IMR-90 (cell line): ENCODE data around the gene AKAP1. TPM values are rescaled to one million over a fixed set of nuclear protein-coding genes. Genes with fewer than 3 reads are reported as not detected.

Experiments used
- ATAC-seq: fragments of 200-7000 bp; cut with Tn5 transposase; 2 replicates; pipeline ENCODE4 v1.9.1; 2020; ENCODE audit warnings: low read depth, mild to moderate bottlenecking, moderate library complexity
- BruUV-seq: library from RNA; stranded (reverse); fragments of 400-500 nt; replicated peaks from 2 replicates; lab custom pipeline; 2021; lab: Mats Ljungman, UMichigan
- CTCF ChIA-PET: fragments of 300-600 bp; formaldehyde crosslinking; extraction: SDS; loops from one replicate; lab custom pipeline; 2021; ENCODE audit warnings: antibody characterized with exemption; lab: Yijun Ruan, JAX
- POLR2A ChIA-PET: fragments of 300-600 bp; sonication (Branson Sonifier 250); formaldehyde crosslinking; loops from one replicate; lab custom pipeline; 2022; ENCODE audit warnings: antibody characterized with exemption; ENCODE audit not compliant: unreplicated experiment; lab: Charles Lee
- DNase-seq: peaks from one replicate; pipeline ENCODE4 v3.0.0; 2013
- H2AFZ ChIP-seq: replicated peaks from 2 replicates; pipeline ENCODE3; 2013; ENCODE audit warnings: low read length, mild to moderate bottlenecking; ENCODE audit not compliant: poor library complexity
- H2AK5ac ChIP-seq: 2 replicates; pipeline ENCODE4 v1.6.1; 2013; ENCODE audit warnings: low read depth, low read length, inconsistent platforms
- H2AK9ac ChIP-seq: replicated peaks from 2 replicates; pipeline ENCODE3; 2013; ENCODE audit warnings: mild to moderate bottlenecking, low read depth, low read length, moderate library complexity; ENCODE audit not compliant: poor library complexity
- H2BK120ac ChIP-seq: 2 replicates; pipeline ENCODE4 v1.6.1; 2013; ENCODE audit warnings: low read depth, low read length, inconsistent platforms
- H2BK15ac ChIP-seq: 3 replicates; pipeline ENCODE4 v1.6.1; 2013; ENCODE audit warnings: low read depth, low read length, inconsistent platforms
- H2BK20ac ChIP-seq: 2 replicates; pipeline ENCODE4 v1.6.1; 2013; ENCODE audit warnings: low read depth, mild to moderate bottlenecking, inconsistent platforms, low read length, moderate library complexity
- H2BK5ac ChIP-seq: 2 replicates; pipeline ENCODE4 v1.6.1; 2013; ENCODE audit warnings: mild to moderate bottlenecking, low read depth, low read length, inconsistent platforms; ENCODE audit not compliant: poor library complexity, severe bottlenecking
- H3K14ac ChIP-seq: replicated peaks from 2 replicates; pipeline ENCODE4 v1.6.1; 2013; ENCODE audit warnings: low read depth, low read length, inconsistent platforms
- H3K18ac ChIP-seq: 2 replicates; pipeline ENCODE4 v1.6.1; 2013; ENCODE audit warnings: low read depth, low read length, control low read depth
- H3K23ac ChIP-seq: 2 replicates; pipeline ENCODE4 v1.6.1; 2013; ENCODE audit warnings: low read depth, low read length, inconsistent platforms
- H3K27ac ChIP-seq: 2 replicates; pipeline ENCODE4 v1.5.1; 2013; ENCODE audit warnings: mild to moderate bottlenecking, control low read depth, low read length; ENCODE audit not compliant: insufficient read depth
- H3K27me3 ChIP-seq: 2 replicates; pipeline ENCODE4 v1.6.1; 2013; ENCODE audit warnings: low read length; ENCODE audit not compliant: control insufficient read depth, insufficient read depth
- H3K36me3 ChIP-seq: 2 replicates; pipeline ENCODE4 v1.6.1; 2013; ENCODE audit warnings: low read length, mixed read lengths; ENCODE audit not compliant: control insufficient read depth, insufficient read depth
- H3K4ac ChIP-seq: 2 replicates; pipeline ENCODE4 v1.6.1; 2013; ENCODE audit warnings: low read depth, low read length, inconsistent platforms
- H3K4me1 ChIP-seq: 2 replicates; pipeline ENCODE4 v1.6.1; 2013; ENCODE audit warnings: low read length, mixed read lengths; ENCODE audit not compliant: control insufficient read depth, insufficient read depth
- H3K4me2 ChIP-seq: 2 replicates; pipeline ENCODE4 v1.6.1; 2013; ENCODE audit warnings: low read depth, mild to moderate bottlenecking, control low read depth, low read length, moderate library complexity
- H3K4me3 ChIP-seq: 2 replicates; pipeline ENCODE4 v1.5.1; 2013; ENCODE audit warnings: low read depth, mild to moderate bottlenecking, control low read depth, low read length, moderate library complexity; ENCODE audit not compliant: insufficient read depth
- H3K56ac ChIP-seq: 2 replicates; pipeline ENCODE4 v1.6.1; 2013; ENCODE audit warnings: low read length, inconsistent platforms; ENCODE audit not compliant: insufficient read depth; ENCODE audit errors: extremely low read depth
- H3K79me1 ChIP-seq, 2 experiments: 2 replicates each; pipeline ENCODE4 v1.6.1; 2013; ENCODE audit warnings: low read length in 2 of 2, inconsistent platforms in 1 of 2, low read depth in 1 of 2
- H3K9ac ChIP-seq: 2 replicates; pipeline ENCODE4 v1.6.1; 2013; ENCODE audit warnings: low read depth, low read length, control low read depth
- H3K9me1 ChIP-seq: 2 replicates; pipeline ENCODE4 v1.6.1; 2013; ENCODE audit warnings: low read length, inconsistent platforms; ENCODE audit not compliant: insufficient read depth
- H3K9me3 ChIP-seq: 2 replicates; pipeline ENCODE4 v1.6.1; 2013; ENCODE audit warnings: low read length; ENCODE audit not compliant: control insufficient read depth, insufficient read depth
- H4K20me1 ChIP-seq: 2 replicates; pipeline ENCODE4 v1.6.1; 2013; ENCODE audit warnings: low read length, inconsistent platforms; ENCODE audit not compliant: insufficient read depth
- H4K5ac ChIP-seq: 2 replicates; pipeline ENCODE4 v1.6.1; 2013; ENCODE audit warnings: mild to moderate bottlenecking, low read depth, low read length, control low read depth
- H4K8ac ChIP-seq, 2 experiments: 2 replicates each; pipeline ENCODE4 v1.6.1; 2013; ENCODE audit warnings: low read depth in 2 of 2, low read length in 2 of 2, control low read depth in 1 of 2, inconsistent platforms in 1 of 2
- H4K91ac ChIP-seq: 2 replicates; pipeline ENCODE4 v1.6.1; 2013; ENCODE audit warnings: low read depth, low read length, inconsistent platforms; ENCODE audit not compliant: insufficient read depth
- BHLHE40 ChIP-seq: fragments of 150-350 bp; IDR thresholded peaks from 2 replicates; pipeline ENCODE4 v1.6.1; 2016; ENCODE audit warnings: mild to moderate bottlenecking, low read depth, low read length
- CEBPB ChIP-seq: IDR thresholded peaks from 2 replicates; pipeline ENCODE4 v1.6.1; 2012; ENCODE audit warnings: low read depth, low read length, improper control_type of control experiment
- CHD1 ChIP-seq: IDR thresholded peaks from 2 replicates; pipeline ENCODE4 v1.6.1; 2012; ENCODE audit warnings: low read depth, low read length, improper control_type of control experiment
- FOS ChIP-seq: fragments of 150-350 bp; IDR thresholded peaks from 2 replicates; pipeline ENCODE4 v1.6.1; 2016; ENCODE audit warnings: low read depth, low read length
- MAFK ChIP-seq: IDR thresholded peaks from 2 replicates; pipeline ENCODE4 v1.6.1; 2012; ENCODE audit warnings: low read depth, low read length, improper control_type of control experiment
- MAZ ChIP-seq: IDR thresholded peaks from 2 replicates; pipeline ENCODE4 v1.6.1; 2012; ENCODE audit warnings: low read depth, mild to moderate bottlenecking, low read length, improper control_type of control experiment, moderate library complexity, borderline replicate concordance
- MXI1 ChIP-seq: IDR thresholded peaks from 2 replicates; pipeline ENCODE4 v1.6.1; 2012; ENCODE audit warnings: low read depth, mild to moderate bottlenecking, low read length, moderate library complexity, borderline replicate concordance
- NFE2L2 ChIP-seq: fragments of 150-350 bp; IDR thresholded peaks from 2 replicates; pipeline ENCODE4 v1.6.1; 2016; ENCODE audit warnings: low read depth, mild to moderate bottlenecking, low read length
- POLR2A ChIP-seq: IDR thresholded peaks from 2 replicates; pipeline ENCODE4 v1.6.1; 2012; ENCODE audit warnings: mild to moderate bottlenecking, low read depth, low read length
- RFX5 ChIP-seq: IDR thresholded peaks from 2 replicates; pipeline ENCODE4 v1.8.0; 2012; ENCODE audit warnings: low read depth, mild to moderate bottlenecking, low read length, moderate library complexity
- SMC3 ChIP-seq: fragments of 150-350 bp; IDR thresholded peaks from 2 replicates; pipeline ENCODE4 v1.6.1; 2016; ENCODE audit warnings: low read depth, mild to moderate bottlenecking, antibody characterized with exemption, low read length, moderate library complexity
- WGBS, 2 experiments: methylation state at CpG; one replicate each; pipeline versions ENCODE4 v1.1.5 to v1.1.7; 2013; ENCODE audit warnings: missing lambda C conversion rate in 2 of 2; ENCODE audit not compliant: insufficient read length in 1 of 2; ENCODE audit errors: extremely low coverage in 2 of 2; 5-methylcytosine and 5-hydroxymethylcytosine counted together
- dilution Hi-C: fragments of 300-500 bp; cut with HindIII; formaldehyde crosslinking; loops from one replicate; pipeline ENCODE4 v1.14.3; 2018; ENCODE audit warnings: low sequenced_read_pairs; ENCODE audit not compliant: unreplicated experiment
- in situ Hi-C: fragments of 300-500 bp; cut with MboI; formaldehyde crosslinking; loops from 3 replicates; pipeline ENCODE4 v1.14.3; 2019; ENCODE audit warnings: low sequenced_read_pairs, inconsistent platforms, mixed read lengths
- intact Hi-C: fragments of 100-400 bp; cut with micrococcal nuclease; formaldehyde crosslinking; loops from 2 replicates; pipeline ENCODE4 v1.10.0; 2022
- polyA plus RNA-seq, 3 experiments: library from polyadenylated mRNA; depleted of rRNA; stranded (reverse); fragments of >200 nt; gene quantifications; 2 replicates each; pipeline ENCODE4 v1.2.3, GENCODE V29; 2012; ENCODE audit warnings: low replicate concordance in 1 of 3
- total RNA-seq: library from RNA; depleted of rRNA; stranded (reverse); fragments of >200 nt; gene quantifications from 2 replicates; pipeline ENCODE4 v1.2.3, GENCODE V29; 2012
- TF ChIP-seq, protein P1 (sequence below): conservative IDR thresholded peaks from 2 replicates; pipeline ENCODE4 v1.5.1; 2012; ENCODE audit warnings: mild to moderate bottlenecking, low read depth, low read length, improper control_type of control experiment
- TF ChIP-seq, protein P2 (sequence below): fragments of 150-350 bp; IDR thresholded peaks from 2 replicates; pipeline ENCODE4 v1.6.1; 2017; ENCODE audit warnings: mild to moderate bottlenecking, antibody characterized with exemption, low read length, low read depth
- TF ChIP-seq, protein P3 (sequence below): fragments of 150-350 bp; IDR thresholded peaks from 2 replicates; pipeline ENCODE4 v1.6.1; 2016; ENCODE audit warnings: low read depth, mild to moderate bottlenecking, low read length, moderate library complexity, borderline replicate concordance

The AKAP1 gene
- total and polyA plus RNA-seq, 2 of the 4 experiments (the other 2 are of a cell fraction) = 10.2 to 17.4 TPM

DNA sequence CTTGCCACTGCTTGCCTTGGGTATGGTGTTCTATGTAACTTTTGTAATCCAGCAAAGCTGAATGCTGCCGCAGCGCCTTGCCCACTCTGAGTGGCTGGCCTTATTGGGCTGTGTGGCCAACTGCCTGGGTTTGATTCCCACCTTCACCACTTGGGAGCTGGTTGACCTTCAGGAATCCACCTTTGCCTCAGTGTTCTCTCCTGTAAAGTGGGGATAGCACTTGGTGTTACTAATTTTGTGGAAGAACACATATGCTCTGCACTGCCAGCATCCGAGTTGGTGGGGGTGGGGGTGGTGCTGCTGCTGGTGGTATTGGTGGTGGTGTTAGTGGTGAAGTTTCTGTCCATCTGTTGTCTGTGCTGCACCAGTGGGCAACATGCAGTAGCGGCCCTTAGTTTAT, 32.8 kb downstream of the AKAP1 start:
- Histone ChIP-seq H3K14ac (no peak overlapping the region), H2AK9ac (no peak overlapping the region), H3K56ac (no peak overlapping the region), H3K23ac (no peak overlapping the region), H3K4me2 (no peak overlapping the region), H3K4me3 (no peak overlapping the region), H4K8ac (no peak overlapping the region), H2BK20ac (no peak overlapping the region), H3K79me1 (no peaks in the 10 kb centered on the region), H3K9ac (no peak overlapping the region), H3K18ac (no peak overlapping the region), H3K27ac (no peak overlapping the region), H4K20me1 (no peaks in the 10 kb centered on the region), H3K4me1 (no peaks in the 10 kb centered on the region), H2BK15ac (no peak overlapping the region), H4K5ac (no peak overlapping the region), H3K9me3 (no peaks in the 10 kb centered on the region), H2AK5ac (no peak overlapping the region), H2BK5ac (no peak overlapping the region), H2BK120ac (no peak overlapping the region), H4K91ac (no peak overlapping the region), H3K9me1 (peaks cover 8% of the 10 kb centered on the region; the same call in 1 of the 2 replicates), H3K36me3 (peaks cover 11% of the 10 kb centered on the region), H3K4ac (no peak overlapping the region), H3K27me3 (no peaks in the 10 kb centered on the region), H2AFZ (no peak overlapping the region)
- in situ Hi-C loops = loop anchor here (25.0 kb wide), 1 partner anchor 995 kb away; no protein-coding TSS in a partner anchor
- DNase-seq = no peak
- dilution Hi-C loops = no loop called here
- 100% methylated on average over 1 of the region's 4 CpGs; no CpG with 5 or more reads in 1 of the 2 experiments for WGBS, 2 experiments
- no TSS peak for BruUV-seq
- intact Hi-C loops = no loop called here
- no peak for ATAC-seq
- CTCF ChIA-PET = no interaction called here
- POLR2A ChIA-PET = no interaction called here
- TF ChIP-seq CHD1 = no peak
- TF ChIP-seq, protein P1, sequence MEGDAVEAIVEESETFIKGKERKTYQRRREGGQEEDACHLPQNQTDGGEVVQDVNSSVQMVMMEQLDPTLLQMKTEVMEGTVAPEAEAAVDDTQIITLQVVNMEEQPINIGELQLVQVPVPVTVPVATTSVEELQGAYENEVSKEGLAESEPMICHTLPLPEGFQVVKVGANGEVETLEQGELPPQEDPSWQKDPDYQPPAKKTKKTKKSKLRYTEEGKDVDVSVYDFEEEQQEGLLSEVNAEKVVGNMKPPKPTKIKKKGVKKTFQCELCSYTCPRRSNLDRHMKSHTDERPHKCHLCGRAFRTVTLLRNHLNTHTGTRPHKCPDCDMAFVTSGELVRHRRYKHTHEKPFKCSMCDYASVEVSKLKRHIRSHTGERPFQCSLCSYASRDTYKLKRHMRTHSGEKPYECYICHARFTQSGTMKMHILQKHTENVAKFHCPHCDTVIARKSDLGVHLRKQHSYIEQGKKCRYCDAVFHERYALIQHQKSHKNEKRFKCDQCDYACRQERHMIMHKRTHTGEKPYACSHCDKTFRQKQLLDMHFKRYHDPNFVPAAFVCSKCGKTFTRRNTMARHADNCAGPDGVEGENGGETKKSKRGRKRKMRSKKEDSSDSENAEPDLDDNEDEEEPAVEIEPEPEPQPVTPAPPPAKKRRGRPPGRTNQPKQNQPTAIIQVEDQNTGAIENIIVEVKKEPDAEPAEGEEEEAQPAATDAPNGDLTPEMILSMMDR = no peak
- TF ChIP-seq, protein P2, sequence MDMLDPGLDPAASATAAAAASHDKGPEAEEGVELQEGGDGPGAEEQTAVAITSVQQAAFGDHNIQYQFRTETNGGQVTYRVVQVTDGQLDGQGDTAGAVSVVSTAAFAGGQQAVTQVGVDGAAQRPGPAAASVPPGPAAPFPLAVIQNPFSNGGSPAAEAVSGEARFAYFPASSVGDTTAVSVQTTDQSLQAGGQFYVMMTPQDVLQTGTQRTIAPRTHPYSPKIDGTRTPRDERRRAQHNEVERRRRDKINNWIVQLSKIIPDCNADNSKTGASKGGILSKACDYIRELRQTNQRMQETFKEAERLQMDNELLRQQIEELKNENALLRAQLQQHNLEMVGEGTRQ = no peak
- TF ChIP-seq, protein P3, sequence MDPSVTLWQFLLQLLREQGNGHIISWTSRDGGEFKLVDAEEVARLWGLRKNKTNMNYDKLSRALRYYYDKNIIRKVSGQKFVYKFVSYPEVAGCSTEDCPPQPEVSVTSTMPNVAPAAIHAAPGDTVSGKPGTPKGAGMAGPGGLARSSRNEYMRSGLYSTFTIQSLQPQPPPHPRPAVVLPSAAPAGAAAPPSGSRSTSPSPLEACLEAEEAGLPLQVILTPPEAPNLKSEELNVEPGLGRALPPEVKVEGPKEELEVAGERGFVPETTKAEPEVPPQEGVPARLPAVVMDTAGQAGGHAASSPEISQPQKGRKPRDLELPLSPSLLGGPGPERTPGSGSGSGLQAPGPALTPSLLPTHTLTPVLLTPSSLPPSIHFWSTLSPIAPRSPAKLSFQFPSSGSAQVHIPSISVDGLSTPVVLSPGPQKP = no peak
- TF ChIP-seq MAFK = no peak
- TF ChIP-seq NFE2L2 = no peak
- TF ChIP-seq MXI1 = no peak
- TF ChIP-seq SMC3 = no peak
- no peak for TF ChIP-seq FOS
- TF ChIP-seq RFX5 = no peak
- no peak for TF ChIP-seq POLR2A
- no peak for TF ChIP-seq BHLHE40
- TF ChIP-seq CEBPB = no peak
- TF ChIP-seq MAZ = no peak
